Pons (tissue), 1 donor: ENCODE measurements around the gene TBX20.
"Not testable (repeated sequence)": the region's sequence is repeated elsewhere in the genome, so short reads cannot be mapped to it uniquely, and the experiment has no call there.

Experiments used
- DNase-seq: peaks from one replicate; pipeline ENCODE4 v3.0.0-alpha.2; 2016; ENCODE audit warnings: low spot score

TBX20 gene

DNA sequence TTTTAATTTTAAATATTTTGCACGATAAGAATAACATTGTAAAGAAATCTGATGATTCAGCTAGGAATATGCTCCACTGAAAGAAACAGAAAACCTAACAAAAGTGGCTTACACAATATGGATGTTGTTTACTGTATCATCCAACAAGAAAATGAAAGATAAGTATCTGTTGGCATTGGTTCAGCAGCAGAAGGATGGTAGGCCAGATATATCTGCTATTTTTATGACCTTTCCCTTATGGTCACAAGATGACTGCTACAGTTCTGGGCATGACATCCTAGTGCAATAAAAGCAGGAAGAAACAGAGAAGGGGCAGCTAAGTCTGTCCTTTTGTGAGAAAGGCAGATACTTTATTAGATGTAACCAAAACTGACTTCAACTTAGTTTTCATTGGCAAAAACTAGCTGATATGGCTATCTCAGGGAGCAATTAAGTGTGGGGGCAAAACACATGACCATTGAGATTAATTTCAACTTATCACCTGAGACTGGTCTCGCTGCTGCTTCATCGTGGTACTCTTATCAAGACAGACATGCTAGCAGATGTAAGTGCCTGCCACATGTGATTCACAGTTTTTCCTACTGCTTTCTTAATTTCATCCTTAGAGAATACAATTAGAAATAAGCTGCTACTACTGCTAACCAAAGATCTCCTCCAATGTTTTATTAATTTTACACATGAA, 92.7 kb downstream of the TBX20 start:
- not testable (repeated sequence) for DNase-seq
